ENCODE results near the gene CALD1.

CALD1 gene

DNA sequence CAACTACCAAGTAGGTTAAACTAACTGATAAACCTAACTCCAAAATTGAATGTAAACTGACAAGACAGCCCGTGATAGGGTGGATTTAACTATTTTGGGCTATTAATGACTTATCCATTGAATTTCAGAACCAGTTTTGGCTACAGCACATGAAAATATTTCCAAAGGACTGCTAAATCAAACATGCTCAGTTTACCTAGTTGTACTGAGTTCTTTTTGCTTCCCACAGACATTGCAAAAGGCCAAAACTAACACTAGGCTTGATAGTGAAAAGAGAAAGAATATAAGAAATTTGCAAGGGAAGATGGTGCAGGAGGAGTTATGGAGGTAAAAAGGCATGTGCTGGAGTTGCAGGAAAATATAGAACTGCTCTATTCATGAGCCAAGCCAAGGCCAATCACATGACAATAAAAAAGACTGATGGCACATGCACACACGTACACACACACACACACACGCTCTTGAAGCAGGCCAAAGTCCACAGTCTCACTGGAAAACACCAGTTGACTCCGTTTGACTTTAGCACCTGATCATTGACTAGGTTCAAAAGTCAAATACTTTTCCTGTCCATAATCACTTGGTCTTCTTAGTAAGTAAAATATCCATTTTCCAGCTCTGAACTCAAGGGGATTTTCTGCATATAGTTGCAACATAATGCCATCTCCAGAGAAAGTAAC, 130.9 kb downstream of the CALD1 start:
- Histone ChIP-seq H3K27me3 (ENCODE audit: control insufficient read depth, insufficient read depth, low read length, poor library complexity, severe bottlenecking) (no peaks in the 10 kb centered on the region), H3K9me3 (ENCODE audit: control insufficient read depth, low read length) (no peaks in the 10 kb centered on the region), H3K4me3 (ENCODE audit: insufficient read depth, low read depth, low read length) (no peak overlapping the region), H3K27ac (ENCODE audit: insufficient read depth, low read depth, low read length, poor library complexity, severe bottlenecking) (no peak overlapping the region), H3K4me1 (ENCODE audit: control insufficient read depth, insufficient read depth, low read length) (no peaks in the 10 kb centered on the region), H3K36me3 (ENCODE audit: control insufficient read depth, insufficient read depth, low read length) (no peaks in the 10 kb centered on the region)
- 91 to 97% methylated on average over 4 of the region's 4 CpGs for WGBS, 2 experiments

DNA sequence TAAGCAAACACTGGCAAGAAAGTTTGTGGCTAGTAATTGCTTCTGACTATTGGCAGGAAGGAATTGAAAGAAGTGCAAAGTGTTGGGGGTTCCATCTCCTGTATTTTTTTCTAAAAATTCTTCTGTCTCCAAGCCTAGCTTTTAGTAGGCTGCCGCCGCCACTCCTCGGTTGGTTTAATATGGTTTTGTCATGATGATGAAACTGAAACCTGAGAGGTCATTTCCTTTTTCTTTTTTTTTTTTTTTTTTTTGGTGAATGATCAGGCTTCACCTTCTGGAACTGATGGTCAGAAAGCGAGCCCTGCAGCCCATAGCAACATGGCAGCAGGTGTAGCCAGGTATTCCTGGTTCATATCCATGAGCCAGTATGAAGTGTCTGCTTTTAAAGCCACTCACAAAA, 131.5 kb downstream of the CALD1 start:
- Histone ChIP-seq H3K4me1 (ENCODE audit: control insufficient read depth, insufficient read depth, low read length) (no peaks in the 10 kb centered on the region), H3K36me3 (ENCODE audit: control insufficient read depth, insufficient read depth, low read length) (no peaks in the 10 kb centered on the region), H3K27me3 (ENCODE audit: control insufficient read depth, insufficient read depth, low read length, poor library complexity, severe bottlenecking) (no peaks in the 10 kb centered on the region), H3K4me3 (ENCODE audit: insufficient read depth, low read depth, low read length) (no peak overlapping the region), H3K9me3 (ENCODE audit: control insufficient read depth, low read length) (no peaks in the 10 kb centered on the region), H3K27ac (ENCODE audit: insufficient read depth, low read depth, low read length, poor library complexity, severe bottlenecking) (no peak overlapping the region)
- 91 to 98% methylated on average over 4 of the region's 4 CpGs for WGBS, 2 experiments

DNA sequence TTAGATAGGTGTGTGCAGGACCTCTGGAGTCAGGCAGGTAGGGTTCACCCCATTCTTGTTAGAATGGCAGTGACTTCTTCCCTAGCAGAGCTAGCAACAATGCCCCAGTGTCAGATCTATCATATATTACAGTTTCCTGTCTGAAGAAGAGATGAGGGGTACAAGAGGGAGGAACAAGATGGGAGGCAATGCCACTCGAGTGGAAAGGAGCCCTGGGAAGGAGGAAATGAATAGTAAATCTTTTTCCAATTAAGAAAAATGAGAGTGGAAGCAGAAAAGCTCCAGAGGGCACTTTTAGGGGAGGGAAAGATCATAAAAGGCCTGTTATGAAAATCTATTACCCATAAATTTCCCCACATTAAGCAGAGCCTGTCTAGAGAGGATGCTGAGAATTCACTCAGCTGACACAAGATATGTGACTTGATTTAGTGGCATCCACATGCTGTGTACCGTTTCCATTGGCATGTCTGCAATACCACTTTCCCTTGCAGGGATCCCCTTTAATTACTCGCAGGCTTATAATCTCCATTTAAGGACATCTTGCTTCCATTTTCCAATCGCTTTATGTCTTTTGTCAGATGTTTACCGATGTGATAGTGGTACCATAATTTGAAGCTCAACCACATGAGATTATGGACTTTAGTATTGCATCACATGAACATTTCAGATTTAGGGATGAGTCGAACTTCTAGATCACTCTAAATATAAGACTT, 136.9 kb downstream of the CALD1 start:
- no peaks in the 10 kb centered on the region for H3K36me3 ChIP-seq (ENCODE audit: control insufficient read depth, insufficient read depth, low read length)

DNA sequence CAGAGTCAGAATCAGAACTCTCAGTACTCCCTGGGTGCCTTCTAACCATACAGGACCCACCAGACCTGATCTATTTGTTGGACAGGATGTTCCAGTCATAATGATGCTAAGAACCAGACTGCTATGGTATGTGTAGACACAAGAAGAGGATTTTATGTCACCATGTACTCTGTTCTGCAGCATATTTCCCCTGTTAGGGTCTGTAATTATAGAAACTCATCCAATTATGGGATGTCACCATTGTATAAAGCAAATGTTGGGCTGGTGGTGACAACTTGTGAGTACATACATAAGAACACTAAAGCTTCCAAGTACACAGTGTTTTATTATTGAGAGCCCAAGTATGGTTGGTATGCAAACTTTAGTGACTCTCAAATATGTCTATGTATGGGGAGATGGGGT, 139.8 kb downstream of the CALD1 start:
- Histone ChIP-seq H3K36me3 (ENCODE audit: control insufficient read depth, insufficient read depth, low read length) (no peaks in the 10 kb centered on the region), H3K27me3 (ENCODE audit: control insufficient read depth, insufficient read depth, low read length, poor library complexity, severe bottlenecking) (no peaks in the 10 kb centered on the region), H3K9me3 (ENCODE audit: control insufficient read depth, low read length) (no peaks in the 10 kb centered on the region), H3K4me3 (ENCODE audit: insufficient read depth, low read depth, low read length) (no peak overlapping the region), H3K27ac (ENCODE audit: insufficient read depth, low read depth, low read length, poor library complexity, severe bottlenecking) (no peak overlapping the region), H3K4me1 (ENCODE audit: control insufficient read depth, insufficient read depth, low read length) (no peaks in the 10 kb centered on the region)

More for the DNA sequence above, 136.9 kb downstream of the CALD1 start:
- Histone ChIP-seq H3K4me1 (ENCODE audit: control insufficient read depth, insufficient read depth, low read length) (no peaks in the 10 kb centered on the region), H3K9me3 (ENCODE audit: control insufficient read depth, low read length) (no peaks in the 10 kb centered on the region), H3K4me3 (ENCODE audit: insufficient read depth, low read depth, low read length) (no peak overlapping the region), H3K27ac (ENCODE audit: insufficient read depth, low read depth, low read length, poor library complexity, severe bottlenecking) (no peak overlapping the region), H3K27me3 (ENCODE audit: control insufficient read depth, insufficient read depth, low read length, poor library complexity, severe bottlenecking) (no peaks in the 10 kb centered on the region)
- WGBS, 2 experiments = 94 to 98% methylated on average over 5 to 6 of the region's 6 CpGs

DNA sequence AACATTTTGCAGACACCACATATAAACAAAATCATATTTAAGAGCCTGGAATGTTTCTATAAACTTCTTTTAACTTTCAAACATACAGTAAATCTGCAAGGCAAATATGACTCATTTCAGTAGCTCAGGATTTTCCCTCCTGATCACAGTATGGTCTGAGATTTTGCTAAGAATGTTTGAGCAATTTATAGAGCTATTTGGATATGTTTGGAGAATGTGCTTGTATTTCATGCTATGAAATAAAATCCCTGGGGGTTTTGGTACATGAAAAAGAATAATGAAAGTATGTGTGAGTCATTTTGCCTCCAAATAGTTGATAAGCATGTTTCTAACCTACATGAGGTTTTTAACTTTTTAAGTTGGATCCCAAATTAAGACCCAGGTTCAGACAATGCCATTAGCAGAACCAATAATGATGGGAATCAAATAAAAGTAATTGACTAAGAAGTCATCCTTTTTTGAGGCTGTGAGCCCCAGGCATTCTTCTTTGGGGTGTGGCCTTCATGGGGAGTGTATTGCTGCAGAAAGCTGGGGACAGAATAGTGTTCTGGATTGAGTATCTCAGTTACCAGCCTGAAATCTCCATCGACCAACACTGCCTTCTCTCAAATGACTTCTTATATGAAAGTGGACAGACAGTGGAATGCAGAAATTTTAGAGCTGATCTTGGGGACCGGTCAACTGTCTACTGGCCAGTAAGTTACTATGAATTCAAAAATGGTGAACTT, 140.8 kb downstream of the CALD1 start:
- H3K4me3 ChIP-seq (ENCODE audit: insufficient read depth, low read depth, low read length) = no peak overlapping the region

DNA sequence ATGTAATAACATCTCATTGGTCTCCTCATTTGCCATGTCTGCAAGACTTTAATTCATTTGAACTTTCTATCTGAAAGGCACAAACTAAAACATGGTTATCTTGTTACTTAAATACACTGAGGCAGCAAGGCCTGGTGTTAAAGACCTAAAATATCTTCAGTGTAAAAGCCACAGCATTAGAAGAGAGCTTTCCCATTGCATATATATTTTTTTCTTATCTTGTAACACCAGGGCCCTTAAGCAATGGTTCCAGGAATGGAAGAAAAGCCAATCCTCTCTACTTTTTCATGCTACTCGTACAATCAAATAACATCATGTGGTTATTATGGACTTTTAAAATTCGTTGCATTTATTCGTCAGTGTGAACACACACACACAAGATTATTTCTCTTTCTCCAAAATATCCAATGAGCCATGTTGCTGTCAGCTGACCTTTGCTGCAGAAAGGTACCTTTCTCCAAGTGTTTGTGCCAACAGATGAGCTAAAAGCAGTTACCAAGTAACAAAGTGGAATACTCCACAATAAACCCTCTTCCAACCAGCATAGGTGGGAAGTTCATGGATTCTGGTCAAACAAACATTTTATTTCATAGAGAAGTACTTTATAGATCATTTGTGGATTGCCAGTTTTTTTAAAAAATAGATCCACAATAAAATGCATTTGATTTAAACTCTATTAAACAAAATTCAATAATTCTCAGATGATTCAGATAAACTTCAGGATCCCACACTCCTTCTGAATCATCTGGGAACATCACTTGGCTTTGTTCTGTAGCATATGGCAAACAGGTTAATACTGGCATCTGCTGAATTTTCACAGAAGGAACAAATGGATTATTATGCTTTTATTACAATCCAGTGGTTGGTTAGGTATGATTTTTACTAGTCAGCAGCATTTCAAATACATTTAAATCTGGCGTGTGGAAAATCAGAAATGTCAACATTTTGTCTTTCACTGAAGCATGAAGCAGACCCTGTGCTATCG, 143.6 kb downstream of the CALD1 start:
- no peak overlapping the region for H3K4me3 ChIP-seq (ENCODE audit: insufficient read depth, low read depth, low read length)
- H3K27ac ChIP-seq (ENCODE audit: insufficient read depth, low read depth, low read length, poor library complexity, severe bottlenecking) = no peak overlapping the region
- H3K4me1 ChIP-seq (ENCODE audit: control insufficient read depth, insufficient read depth, low read length) = no peaks in the 10 kb centered on the region
- 91 to 96% methylated on average over 5 of the region's 5 CpGs for WGBS, 2 experiments
- no peaks in the 10 kb centered on the region for H3K27me3 ChIP-seq (ENCODE audit: control insufficient read depth, insufficient read depth, low read length, poor library complexity, severe bottlenecking)
- H3K9me3 ChIP-seq (ENCODE audit: control insufficient read depth, low read length) = no peaks in the 10 kb centered on the region
- H3K36me3 ChIP-seq (ENCODE audit: control insufficient read depth, insufficient read depth, low read length) = no peaks in the 10 kb centered on the region

More for the DNA sequence above, 140.8 kb downstream of the CALD1 start:
- Histone ChIP-seq H3K27ac (ENCODE audit: insufficient read depth, low read depth, low read length, poor library complexity, severe bottlenecking) (no peak overlapping the region), H3K4me1 (ENCODE audit: control insufficient read depth, insufficient read depth, low read length) (no peaks in the 10 kb centered on the region), H3K9me3 (ENCODE audit: control insufficient read depth, low read length) (no peaks in the 10 kb centered on the region), H3K36me3 (ENCODE audit: control insufficient read depth, insufficient read depth, low read length) (no peaks in the 10 kb centered on the region), H3K27me3 (ENCODE audit: control insufficient read depth, insufficient read depth, low read length, poor library complexity, severe bottlenecking) (no peaks in the 10 kb centered on the region)
- 99 to 100% methylated on average over 2 of the region's 2 CpGs for WGBS, 2 experiments

DNA sequence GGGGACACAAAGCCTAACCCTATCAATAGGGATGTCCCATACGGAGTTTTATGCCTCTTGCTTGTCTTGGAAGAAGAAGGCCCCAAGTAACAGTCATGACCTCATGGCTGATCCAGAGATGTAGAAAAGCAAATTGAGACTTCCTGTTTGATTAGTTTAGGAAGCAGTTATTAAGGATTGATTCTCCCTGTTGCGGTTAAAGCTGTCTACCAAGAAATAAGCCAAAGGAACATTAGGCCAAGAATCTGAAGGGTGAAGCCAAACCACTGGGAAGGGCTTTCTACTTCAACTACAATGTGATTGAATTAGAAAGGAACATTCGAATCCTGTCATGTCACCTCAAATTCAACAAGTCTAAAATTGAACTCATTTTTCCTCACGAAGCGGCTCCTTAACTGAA, 146.3 kb downstream of the CALD1 start:
- no peaks in the 10 kb centered on the region for H3K9me3 ChIP-seq (ENCODE audit: control insufficient read depth, low read length)
- no peaks in the 10 kb centered on the region for H3K4me1 ChIP-seq (ENCODE audit: control insufficient read depth, insufficient read depth, low read length)
- no peak overlapping the region for H3K4me3 ChIP-seq (ENCODE audit: insufficient read depth, low read depth, low read length)
- H3K27ac ChIP-seq (ENCODE audit: insufficient read depth, low read depth, low read length, poor library complexity, severe bottlenecking) = no peak overlapping the region
- no peaks in the 10 kb centered on the region for H3K36me3 ChIP-seq (ENCODE audit: control insufficient read depth, insufficient read depth, low read length)
- 84 to 92% methylated on average over 5 of the region's 5 CpGs for WGBS, 2 experiments
- H3K27me3 ChIP-seq (ENCODE audit: control insufficient read depth, insufficient read depth, low read length, poor library complexity, severe bottlenecking) = no peaks in the 10 kb centered on the region

DNA sequence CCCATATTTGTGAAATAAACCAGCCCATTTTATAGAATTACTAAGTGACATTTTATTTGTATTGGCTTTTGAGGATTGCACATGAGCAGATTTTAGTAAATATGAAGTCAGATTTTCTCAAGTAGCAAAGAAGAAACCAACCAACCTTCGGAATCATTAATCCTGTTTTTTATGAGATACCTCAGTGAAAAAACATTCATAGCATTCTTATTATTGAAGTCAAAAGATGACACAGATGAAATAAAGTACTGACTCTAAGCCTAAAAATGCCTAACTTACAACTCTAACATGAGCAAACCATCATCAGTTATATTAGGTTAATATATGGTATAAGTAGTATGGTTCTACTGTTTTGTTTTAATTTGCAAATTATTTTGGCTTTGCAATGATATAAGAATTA, 147.0 kb downstream of the CALD1 start:
- Histone ChIP-seq H3K36me3 (ENCODE audit: control insufficient read depth, insufficient read depth, low read length) (no peaks in the 10 kb centered on the region), H3K27ac (ENCODE audit: insufficient read depth, low read depth, low read length, poor library complexity, severe bottlenecking) (no peak overlapping the region), H3K4me1 (ENCODE audit: control insufficient read depth, insufficient read depth, low read length) (no peaks in the 10 kb centered on the region), H3K27me3 (ENCODE audit: control insufficient read depth, insufficient read depth, low read length, poor library complexity, severe bottlenecking) (no peaks in the 10 kb centered on the region), H3K9me3 (ENCODE audit: control insufficient read depth, low read length) (no peaks in the 10 kb centered on the region), H3K4me3 (ENCODE audit: insufficient read depth, low read depth, low read length) (no peak overlapping the region)
- 100% methylated on average over 1 of the region's 1 CpG; no CpG with 5 or more reads in 1 of the 2 experiments for WGBS, 2 experiments

DNA sequence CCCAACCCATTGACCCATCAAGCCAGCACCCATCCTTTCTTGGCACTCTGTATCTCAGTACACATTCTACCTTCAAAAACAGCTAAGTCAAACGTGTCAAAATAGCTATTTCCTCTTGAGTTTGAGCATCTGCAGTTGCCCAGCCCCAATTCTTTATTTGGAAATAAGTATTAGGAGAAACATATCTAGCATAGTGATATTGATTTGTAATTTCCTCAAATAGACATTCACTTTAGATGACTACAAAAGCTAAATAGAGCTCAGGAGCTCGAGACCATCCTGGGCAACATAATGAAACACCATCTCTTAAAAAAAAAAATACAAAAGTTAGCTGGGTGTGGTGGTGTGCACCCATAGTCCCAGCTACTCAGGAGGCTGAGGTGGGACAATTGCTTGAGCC, 147.6 kb downstream of the CALD1 start:
- Histone ChIP-seq H3K9me3 (ENCODE audit: control insufficient read depth, low read length) (no peaks in the 10 kb centered on the region), H3K4me1 (ENCODE audit: control insufficient read depth, insufficient read depth, low read length) (no peaks in the 10 kb centered on the region), H3K27me3 (ENCODE audit: control insufficient read depth, insufficient read depth, low read length, poor library complexity, severe bottlenecking) (no peaks in the 10 kb centered on the region), H3K27ac (ENCODE audit: insufficient read depth, low read depth, low read length, poor library complexity, severe bottlenecking) (no peak overlapping the region), H3K4me3 (ENCODE audit: insufficient read depth, low read depth, low read length) (no peak overlapping the region), H3K36me3 (ENCODE audit: control insufficient read depth, insufficient read depth, low read length) (no peaks in the 10 kb centered on the region)
- 95 to 96% methylated on average over 2 of the region's 2 CpGs for WGBS, 2 experiments

All from ectodermal cell (in vitro differentiated cells).